ENCODE data around the gene TTC32. TPM values are rescaled to one million over a fixed set of nuclear protein-coding genes. Genes with fewer than 3 reads are reported as not detected.

The TTC32 gene
- polyA plus RNA-seq = 17.8 and 31.5 TPM in 2 replicates

DNA sequence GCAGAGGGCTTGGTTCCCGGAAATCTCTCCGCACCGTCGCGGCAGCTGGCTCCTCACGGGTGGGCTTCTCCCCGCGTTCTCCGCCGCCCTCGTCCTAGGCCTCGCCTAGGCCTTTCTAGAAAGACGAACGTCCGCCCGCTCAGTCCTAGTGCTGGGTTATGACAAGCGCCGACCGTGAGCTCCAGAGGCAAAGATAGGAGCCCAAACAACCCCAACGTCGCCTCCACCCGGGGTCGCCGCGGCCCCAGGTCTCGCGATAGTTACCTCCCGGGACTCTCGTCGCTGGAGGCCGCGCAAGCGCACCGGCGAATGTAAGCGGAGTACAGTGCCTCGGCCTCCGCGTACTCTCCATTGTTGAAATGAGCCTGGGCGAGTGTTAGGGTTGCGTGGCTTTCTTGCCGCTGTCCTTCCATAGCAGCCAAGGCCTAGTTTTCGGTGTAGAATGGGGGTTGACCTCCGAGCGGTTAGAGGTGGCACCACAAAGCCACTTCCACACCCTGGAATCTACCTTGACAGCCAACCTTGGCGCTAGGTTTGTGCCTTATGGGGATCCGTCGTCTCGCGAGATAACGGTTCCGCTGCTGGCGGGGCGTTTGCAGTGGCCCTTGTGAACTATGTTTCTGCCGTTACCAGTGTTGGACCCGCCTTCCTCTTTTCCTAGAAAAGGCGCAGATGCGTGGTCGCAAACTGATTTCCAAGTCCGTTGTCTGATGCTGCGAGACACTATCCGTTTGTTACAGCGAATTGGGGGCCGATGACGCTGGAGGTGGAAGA, at the start of gene TTC32:
TSS of gene TTC32 (minus strand) at position 542 of the 774 bp plus-strand sequence. CDS start at position 413, 129 bp downstream.

Other genes with a start within 250 kb of the TTC32 start
- 7.0 and 7.9 TPM in 2 replicates for gene WDR35, start 88.1 kb upstream of the TTC32 start, polyA plus RNA-seq
- gene MATN3, start 110.7 kb upstream of the TTC32 start, polyA plus RNA-seq = 0.65 TPM in 1 of 2 replicates, not detected in the other
- 31.0 and 32.7 TPM in 2 replicates for gene LAPTM4A, start 149.6 kb upstream of the TTC32 start, polyA plus RNA-seq

All from Purkinje cell (primary cell).